Fibroblast of lung (primary cell): ENCODE data around the gene IL19.

ENCODE experiments used
- EZH2 ChIP-seq: IDR thresholded peaks from 2 replicates; pipeline ENCODE4 v1.5.1; 2012; ENCODE audit warnings: low read length, control low read depth, mild to moderate bottlenecking; ENCODE audit errors: missing control alignments
- TF ChIP-seq, protein P1 (sequence below), 2 donors: IDR thresholded peaks in 1 of 2; conservative IDR thresholded peaks in 1 of 2; 1 replicate in 1 of 2; 2 replicates in 1 of 2; pipeline ENCODE4 v1.5.1; 2011 to 2012; ENCODE audit warnings: low read length in 2 of 2, control low read depth in 1 of 2, inconsistent platforms in 1 of 2, low read depth in 1 of 2, mild to moderate bottlenecking in 1 of 2

GRCh38 chr1:206741142-206741701 lies 29.4 kb upstream of the IL19 start:
- TF ChIP-seq, protein P1, sequence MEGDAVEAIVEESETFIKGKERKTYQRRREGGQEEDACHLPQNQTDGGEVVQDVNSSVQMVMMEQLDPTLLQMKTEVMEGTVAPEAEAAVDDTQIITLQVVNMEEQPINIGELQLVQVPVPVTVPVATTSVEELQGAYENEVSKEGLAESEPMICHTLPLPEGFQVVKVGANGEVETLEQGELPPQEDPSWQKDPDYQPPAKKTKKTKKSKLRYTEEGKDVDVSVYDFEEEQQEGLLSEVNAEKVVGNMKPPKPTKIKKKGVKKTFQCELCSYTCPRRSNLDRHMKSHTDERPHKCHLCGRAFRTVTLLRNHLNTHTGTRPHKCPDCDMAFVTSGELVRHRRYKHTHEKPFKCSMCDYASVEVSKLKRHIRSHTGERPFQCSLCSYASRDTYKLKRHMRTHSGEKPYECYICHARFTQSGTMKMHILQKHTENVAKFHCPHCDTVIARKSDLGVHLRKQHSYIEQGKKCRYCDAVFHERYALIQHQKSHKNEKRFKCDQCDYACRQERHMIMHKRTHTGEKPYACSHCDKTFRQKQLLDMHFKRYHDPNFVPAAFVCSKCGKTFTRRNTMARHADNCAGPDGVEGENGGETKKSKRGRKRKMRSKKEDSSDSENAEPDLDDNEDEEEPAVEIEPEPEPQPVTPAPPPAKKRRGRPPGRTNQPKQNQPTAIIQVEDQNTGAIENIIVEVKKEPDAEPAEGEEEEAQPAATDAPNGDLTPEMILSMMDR (conservative IDR thresholded peaks at IDR 0.05 in 1 of 2, IDR thresholded peaks at IDR 0.05 in 1 of 2; ENCODE audit: low read depth in 1 of 2, low read length in 2 of 2) = no peak
- no peak for TF ChIP-seq EZH2
